ENCODE measurements around the gene TTC8.

- TF ChIP-seq CTCF (conservative IDR thresholded peaks at IDR 0.05; ENCODE audit: low read depth, low read length) (no peak), EZH2 (IDR thresholded peaks at IDR 0.05; ENCODE audit: borderline replicate concordance, low read depth, low read length, poor library complexity, severe bottlenecking) (no peak)
Observed at GRCh38 chr14:88864198-88864597, 39.7 kb downstream of the TTC8 start.

All from A673 (cell line).